CD4-positive, alpha-beta T cell treated with Interleukin-6 at 100 ng/mL for 8 hours (primary cell): ENCODE measurements around the gene PDPK1.

Experiments
- DNase-seq: peaks from one replicate; pipeline ENCODE4 v3.0.0-alpha.2; 2020; ENCODE audit warnings: mixed read lengths, low spot score

Gene PDPK1

DNA sequence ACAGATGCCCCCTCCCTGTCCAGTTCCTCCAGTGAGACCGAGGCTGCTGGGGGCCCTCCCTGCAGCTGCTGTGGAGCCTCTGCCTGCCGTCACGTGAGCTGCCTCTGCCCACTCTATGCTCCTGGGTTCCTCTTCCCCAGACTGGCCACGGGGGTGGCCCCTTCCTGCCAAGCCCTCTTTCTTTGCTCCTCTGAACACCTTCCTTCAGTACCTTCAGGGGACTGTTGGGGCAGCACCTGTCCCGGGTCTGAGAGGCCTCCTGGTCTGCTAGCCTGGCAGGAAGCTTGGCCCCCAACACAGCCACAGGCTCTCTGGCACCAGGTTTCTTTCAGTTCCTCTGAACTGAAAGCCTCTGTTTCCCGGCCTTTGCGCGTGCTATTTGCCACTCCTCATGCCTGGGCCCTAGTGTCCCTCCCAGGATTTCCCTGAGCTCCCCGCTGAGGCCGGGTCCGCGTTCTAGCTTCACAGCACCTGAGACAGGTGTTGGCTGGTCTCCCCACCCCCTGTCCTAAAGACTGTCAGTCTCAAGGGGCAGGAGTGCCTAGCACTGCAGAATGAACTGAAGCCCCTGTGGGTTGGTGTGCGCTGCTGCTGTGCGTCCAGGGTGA is 30.7 kb upstream of the PDPK1 start:
- DNase-seq, result peak; percentile 0

GRCh38 chr16:2507665-2508064 is 30.2 kb upstream of the PDPK1 start:
- peak; percentile 0 for DNase-seq

DNA sequence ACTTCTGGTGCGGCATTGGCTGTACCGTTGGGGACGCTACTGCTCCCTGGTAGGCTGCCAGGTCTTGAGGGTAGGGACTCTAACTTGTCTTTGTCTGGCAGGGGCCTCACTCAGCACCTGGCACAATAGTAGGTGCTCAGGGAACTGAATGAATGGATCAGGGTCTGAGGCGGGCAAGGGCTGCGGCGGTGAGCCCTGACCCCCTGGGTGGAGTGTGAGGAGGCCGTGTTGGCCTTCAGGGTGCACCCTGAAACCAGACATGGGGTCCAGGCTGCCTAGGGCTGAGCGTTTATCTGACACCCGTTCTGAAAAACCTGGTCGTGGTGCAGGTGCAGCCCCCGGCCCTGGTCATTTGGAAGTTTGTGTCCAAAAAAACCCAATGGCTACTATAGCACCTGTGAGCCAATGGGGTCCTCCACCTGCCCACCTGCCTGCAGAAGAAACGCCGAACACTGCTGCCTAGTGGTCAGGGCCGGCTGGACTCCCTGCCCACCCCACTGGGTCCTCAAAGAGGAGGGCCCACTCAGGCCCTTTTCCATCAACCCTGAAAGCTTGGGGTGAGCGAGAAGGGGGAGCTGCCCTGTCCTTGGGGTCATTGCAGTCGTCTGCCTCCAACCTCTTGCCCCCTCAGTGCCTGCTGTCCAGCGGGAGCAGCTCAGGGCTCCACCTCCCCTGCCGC is 29.0 kb upstream of the PDPK1 start:
- DNase-seq, result no peak

GRCh38 chr16:2511128-2511800 is 26.6 kb upstream of the PDPK1 start:
- no peak for DNase-seq

GRCh38 chr16:2511996-2512734 is 25.7 kb upstream of the PDPK1 start:
- no peak for DNase-seq

DNA sequence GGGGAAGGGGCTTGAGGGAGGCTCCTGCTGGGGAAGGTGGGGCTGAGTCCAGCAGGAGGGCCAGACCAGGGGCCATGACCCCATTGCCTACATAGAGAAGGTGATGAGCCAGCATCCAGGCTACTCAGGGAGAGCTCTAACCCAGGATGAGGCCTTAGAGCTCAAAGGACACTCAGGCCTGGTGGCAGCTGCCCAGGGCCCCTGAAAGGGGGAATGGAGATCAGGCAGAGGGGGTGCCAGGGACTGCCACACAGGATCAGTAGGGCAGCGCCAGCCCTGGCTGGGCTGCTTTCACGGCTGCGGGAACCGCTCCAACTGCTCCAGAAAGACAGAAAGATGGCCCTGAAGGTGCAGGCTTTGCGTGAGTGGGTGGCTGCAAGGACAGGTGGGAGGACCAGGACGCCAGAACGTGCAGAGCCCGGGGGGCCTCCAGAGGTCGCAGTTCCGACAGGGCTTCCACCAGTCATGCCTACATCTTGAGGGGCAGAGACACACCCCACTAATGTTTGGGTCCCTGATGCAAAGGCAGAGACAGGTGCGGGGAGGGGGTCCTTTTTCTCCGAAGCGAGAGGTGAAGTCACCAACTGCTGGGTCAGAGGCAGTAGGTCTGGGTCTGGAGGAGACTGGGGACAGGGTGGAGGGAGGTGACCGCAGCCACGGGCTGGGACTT is 25.0 kb upstream of the PDPK1 start:
- no peak for DNase-seq

DNA sequence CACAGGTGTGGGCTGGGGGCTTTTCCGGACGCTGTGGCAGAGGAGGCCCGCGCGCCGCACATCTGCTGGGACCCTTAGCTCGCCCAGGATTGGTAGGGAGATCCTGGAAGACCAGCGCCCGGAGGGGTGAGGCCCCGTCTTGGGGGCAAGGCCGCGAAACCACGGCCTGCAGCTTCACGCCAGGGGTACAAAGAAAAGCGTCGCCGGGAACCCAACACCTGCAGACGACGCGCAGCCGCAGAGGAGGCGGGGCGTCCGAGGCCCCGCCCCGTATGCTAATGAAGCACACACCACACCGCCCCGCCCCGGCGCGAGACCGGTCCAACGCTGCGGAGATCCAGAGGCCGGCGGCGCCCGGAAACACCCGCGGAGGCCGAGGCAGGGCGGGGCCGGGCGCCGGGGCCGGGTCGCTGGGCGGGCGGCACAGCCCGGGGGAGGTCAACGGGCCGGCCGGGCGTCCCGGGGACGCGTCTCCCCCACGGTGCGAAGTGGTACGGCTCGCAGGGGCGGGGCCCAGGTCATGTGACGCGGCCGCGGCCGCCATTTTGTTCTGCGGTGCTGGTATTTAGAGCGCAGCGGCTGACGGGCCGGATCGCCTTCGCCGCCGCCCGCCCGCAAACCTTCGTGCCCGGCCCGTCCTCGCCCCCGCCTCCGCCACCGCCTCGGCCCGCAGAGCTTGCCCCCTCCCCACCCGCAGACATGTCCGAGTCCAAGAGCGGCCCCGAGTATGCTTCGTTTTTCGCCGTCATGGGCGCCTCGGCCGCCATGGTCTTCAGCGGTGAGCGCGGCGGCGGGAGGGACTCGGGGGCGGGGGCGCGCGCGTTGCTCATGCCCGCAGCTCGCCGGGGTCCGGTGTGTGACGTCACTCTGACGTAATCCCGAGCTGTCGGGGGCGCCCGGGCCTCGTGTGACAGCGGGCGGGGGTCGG is 24.2 kb upstream of the PDPK1 start, which contains the start of gene ATP6V0C:
Gene ATP6V0C (plus strand): TSS at position 548 of the 928 bp plus-strand sequence. CDS start 152 bp downstream, at position 700.
- DNase-seq, result peak; percentile 92

- DNase-seq, result no peak
Observed at GRCh38 chr16:2514333-2515179, 23.3 kb upstream of the PDPK1 start.

DNA sequence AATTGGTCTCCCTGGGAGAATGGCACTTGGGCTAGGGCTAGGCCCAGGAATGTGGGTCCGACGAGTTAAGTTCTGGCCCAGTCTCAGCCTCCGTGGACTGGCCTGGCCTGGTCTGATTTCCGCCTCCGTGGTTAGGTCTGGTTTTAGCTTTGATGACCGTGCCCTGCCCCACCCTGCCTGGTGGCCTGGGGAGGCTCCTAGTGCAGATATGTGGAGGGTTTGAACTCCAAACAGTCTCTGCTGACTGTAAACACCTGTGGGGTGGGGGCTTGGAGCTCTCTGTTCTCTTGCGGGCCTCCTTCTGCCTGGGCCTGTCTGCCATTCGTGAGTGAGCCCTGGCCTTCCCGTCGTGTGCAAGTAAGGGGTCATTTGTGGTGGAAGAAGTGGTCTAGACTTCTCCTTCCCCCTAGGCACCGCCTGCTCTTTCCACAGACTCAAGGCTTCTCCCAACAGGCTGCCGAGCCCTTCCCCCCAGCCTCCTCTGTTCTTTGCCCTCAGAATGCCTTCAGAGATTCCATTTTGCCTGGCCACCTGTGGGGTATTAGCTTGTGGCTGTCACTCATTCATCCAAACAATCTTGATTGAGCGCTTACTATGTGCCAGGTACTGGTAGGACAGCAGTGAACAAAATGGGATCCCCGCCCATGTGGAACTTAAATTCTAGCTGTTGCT is 22.5 kb upstream of the PDPK1 start:
- no peak for DNase-seq

GRCh38 chr16:2516391-2517240 is 21.2 kb upstream of the PDPK1 start:
- DNase-seq, result no peak

DNA sequence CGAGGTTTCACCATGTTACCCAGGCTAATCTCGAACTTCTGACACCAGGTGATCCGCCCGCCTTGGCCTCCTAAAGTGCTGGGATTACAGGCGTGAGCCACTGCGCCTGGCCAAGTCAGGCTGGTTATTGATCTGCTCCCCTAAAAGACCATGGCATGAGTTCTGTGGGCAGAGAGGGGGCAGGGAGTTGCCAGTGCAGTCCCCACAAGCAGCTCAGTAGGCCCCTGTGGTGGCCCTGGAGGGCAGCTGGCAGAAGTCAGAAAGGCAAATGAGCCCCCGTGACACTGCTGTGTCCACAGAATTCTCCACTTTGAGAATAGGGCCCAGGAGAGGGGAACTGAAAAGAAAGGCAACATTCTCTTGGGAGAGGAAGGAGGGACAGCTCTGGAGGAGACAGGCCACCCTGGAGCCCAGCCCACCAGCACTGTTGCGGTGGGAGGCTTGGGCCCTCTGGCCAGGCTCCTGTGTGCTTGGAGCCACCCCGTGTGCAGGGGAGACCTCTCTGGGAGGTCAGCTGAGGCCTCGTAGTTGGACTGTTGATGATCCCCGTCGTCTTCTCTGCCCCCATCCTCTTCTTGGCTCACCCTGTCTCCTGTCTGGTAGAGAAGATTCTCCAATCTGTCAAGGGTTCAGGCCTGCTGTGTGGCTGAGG is 19.7 kb upstream of the PDPK1 start:
- no peak for DNase-seq

GRCh38 chr16:2518823-2519710 is 18.8 kb upstream of the PDPK1 start:
- DNase-seq, result peak; percentile 0

DNA sequence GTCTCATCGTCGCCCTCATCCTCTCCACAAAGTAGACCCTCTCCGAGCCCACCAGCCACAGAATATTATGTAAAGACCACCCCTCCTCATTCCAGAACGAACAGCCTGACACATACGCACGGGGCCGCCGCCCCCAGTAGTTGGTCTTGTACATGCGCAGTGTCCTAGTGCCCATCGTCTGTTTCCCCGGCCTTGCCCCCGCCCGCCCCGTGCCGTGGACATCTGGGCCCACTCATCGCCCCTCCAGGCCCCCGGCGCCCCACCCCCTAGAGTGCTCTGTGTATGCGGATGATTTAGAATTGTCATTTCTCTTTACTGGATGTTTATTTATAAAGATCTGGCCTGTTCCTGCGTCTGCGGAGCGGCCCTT is 18.1 kb upstream of the PDPK1 start:
- peak; percentile 1 for DNase-seq

DNA sequence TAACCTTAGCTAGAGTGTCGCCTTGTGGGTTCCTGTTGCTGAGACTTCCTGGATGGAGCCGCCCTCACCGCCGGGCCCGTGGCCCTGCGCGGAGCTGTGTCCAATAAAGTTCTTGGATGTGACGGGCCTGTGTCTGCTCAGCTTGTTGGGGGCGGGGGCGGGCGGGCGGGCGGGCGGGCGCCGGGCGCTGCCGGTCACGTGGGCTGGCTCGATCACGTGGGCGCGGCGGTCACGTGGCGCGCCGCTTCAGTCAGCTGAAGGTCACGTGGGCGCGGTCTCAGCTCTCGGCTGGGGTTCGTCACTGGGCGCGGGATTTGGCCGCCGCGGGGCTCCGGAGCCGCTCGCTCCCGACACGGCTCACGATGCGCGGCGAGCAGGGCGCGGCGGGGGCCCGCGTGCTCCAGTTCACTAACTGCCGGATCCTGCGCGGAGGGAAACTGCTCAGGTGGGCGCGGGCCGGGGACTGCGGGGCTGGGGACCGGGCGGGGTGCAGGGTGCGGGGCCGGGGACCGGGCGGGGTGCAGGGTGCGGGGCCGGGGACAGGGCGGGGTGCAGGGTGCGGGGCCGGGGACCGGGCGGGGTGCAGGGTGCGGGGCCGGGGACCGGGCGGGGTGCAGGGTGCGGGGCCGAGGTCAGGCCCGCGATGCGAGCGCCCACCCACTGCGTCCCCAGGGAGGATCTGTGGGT is 17.6 kb upstream of the PDPK1 start, which contains the start of gene AMDHD2:
Gene AMDHD2 (plus strand): TSS at position 275 of the 687 bp plus-strand sequence. CDS start 88 bp downstream, at position 363.
- peak; percentile 88 for DNase-seq

DNA sequence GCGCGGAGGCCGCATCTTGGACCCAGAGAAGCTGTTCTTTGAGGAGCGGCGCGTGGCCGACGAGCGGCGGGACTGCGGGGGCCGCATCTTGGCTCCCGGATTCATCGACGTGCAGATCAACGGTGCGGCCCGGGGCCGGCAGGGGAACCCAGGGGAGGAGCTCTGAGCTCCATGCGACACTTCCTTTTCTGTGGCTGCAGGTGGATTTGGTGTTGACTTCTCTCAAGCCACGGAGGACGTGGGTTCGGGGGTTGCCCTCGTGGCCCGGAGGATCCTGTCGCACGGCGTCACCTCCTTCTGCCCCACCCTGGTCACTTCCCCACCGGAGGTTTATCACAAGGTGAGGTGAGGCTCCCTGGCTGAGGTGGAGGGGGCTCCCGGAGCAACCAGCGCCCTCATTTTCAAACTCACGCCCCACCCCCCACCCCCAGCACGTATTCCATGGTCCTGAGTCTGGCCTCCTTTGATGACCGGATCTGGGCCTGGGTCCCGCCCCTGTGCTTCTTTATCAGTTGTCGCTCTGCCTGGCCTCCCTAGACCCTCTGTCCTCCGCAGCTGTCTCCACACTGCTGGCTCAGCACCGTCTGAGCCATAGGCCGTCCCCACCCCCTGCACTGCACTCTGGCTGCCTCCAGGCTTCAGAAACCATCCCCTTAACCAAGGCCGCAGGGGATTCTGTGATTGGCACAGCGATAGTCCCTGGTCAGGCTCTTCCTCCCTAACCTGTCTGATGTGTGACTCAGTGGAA is 16.9 kb upstream of the PDPK1 start:
- peak; percentile 72 for DNase-seq
